NCI-H2196 treated with DMSO at 0.1 percent for 48 hours (cell line): ENCODE results near the gene LEPR.
"Not testable (repeated sequence)": the region's sequence is repeated elsewhere in the genome, so short reads cannot be mapped to it uniquely, and the experiment has no call there.

Experiments used
- DNase-seq: peaks from one replicate; lab custom pipeline; 2025; ENCODE audit not compliant: unreplicated experiment; lab: John Stamatoyannopoulos, UW

The LEPR gene

GRCh38 chr1:65420590-65421350, at the start of gene LEPR, which contains the start of gene LEPROT:
Gene LEPR (plus strand): TSS chr1:65420668. CDS start chr1:65565566, 144,898 bp downstream.
Gene LEPROT (plus strand): TSS chr1:65420668. CDS start chr1:65420725, 57 bp downstream.
- no peak for DNase-seq

DNA sequence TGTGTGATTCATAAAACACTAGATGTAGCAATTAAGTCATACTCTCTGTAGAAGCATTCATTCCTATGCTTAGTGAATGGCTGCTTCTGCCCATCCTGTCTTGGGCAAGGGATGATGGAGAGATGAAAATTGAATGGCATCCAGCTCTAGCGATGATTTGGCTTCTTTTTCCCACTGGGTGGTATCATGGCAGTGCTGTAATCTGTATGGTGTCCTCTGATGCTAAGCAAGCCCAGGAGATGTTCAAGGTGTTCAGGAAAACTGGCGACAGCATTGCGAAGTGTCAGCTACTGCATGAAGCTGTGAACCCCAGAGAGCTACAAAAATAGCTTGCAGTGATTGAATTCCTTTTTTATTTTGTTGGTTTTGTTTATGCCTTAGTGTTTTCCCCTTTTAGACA, 48.9 kb upstream of the LEPR start:
- no peak for DNase-seq

DNA sequence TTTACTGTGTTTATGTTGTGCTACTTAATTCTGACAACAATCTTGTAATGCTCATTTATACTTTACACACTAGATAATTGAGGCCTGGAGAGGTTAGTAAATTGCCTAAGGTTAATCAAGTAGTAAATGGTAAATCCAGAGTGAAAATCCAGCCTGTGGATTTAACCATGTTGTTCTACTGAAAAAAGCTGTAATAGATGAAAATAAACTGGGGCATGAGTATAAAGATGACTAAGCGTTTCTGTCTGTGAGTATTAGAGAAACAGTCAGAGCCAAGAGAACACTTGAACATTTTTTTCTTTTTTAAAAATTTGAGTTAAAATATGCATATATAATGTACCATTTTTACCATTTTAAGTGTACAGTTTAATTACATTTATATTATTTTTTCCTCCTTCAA, 47.9 kb upstream of the LEPR start:
- no peak for DNase-seq

DNA sequence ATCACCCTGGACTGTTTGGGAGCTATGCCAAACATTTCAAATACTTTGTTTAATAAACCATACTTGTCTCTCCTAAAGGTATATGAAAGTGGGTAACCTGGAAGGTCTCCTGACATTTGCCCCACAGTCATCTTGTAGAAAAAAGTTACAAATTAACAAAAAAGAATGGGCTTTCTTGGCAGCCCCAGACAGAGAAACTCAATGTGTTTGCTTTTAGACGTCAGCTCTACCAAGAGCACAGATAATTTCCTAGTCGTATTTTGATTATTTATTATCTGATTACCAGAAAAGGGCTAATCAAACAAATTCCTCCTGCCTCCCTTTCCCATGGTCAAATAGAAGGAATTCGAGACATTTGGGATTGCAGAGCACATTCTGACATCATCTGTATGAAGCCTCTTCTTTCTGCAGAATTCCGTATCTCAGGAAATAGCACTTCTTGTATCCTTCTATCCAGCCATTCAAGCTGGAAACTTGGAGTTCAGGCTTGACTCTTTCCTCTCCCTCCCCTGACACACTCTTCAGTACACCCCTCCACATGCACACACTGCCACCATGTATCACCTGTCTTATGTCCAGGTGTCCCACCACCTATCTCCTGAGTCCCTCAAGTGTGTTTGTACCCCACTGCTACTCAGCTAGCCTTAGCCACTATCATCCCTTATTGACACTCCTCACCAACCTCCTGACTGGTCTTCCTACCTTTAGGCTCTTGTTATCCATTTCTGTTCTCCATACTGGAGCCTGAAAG, 42.8 kb upstream of the LEPR start:
- DNase-seq: no peak

GRCh38 chr1:65378247-65378946, 42.1 kb upstream of the LEPR start:
- DNase-seq: no peak

GRCh38 chr1:65384426-65384825, 36.0 kb upstream of the LEPR start:
- DNase-seq: not testable (repeated sequence)

DNA sequence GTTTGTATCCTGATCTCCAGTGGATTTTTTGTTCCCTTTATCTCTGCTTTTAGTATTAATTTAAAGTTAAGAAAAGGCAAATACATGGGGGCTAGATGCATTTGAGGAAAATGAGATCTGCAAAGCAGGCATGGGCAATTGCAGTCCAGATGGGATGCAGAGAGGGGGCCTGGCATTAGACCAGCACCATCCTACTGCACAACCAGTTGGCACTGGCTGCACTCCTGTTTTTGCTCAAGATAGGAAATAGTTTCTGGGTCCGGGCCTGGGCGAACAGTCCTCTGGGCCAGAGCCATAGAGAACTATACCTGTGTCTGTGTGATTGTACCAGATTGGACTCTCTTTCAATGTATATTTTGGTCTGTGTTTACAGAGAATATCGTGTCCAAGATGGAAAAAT, 34.0 kb upstream of the LEPR start:
- DNase-seq: no peak

GRCh38 chr1:65387821-65388220, 32.6 kb upstream of the LEPR start:
- DNase-seq: no peak

DNA sequence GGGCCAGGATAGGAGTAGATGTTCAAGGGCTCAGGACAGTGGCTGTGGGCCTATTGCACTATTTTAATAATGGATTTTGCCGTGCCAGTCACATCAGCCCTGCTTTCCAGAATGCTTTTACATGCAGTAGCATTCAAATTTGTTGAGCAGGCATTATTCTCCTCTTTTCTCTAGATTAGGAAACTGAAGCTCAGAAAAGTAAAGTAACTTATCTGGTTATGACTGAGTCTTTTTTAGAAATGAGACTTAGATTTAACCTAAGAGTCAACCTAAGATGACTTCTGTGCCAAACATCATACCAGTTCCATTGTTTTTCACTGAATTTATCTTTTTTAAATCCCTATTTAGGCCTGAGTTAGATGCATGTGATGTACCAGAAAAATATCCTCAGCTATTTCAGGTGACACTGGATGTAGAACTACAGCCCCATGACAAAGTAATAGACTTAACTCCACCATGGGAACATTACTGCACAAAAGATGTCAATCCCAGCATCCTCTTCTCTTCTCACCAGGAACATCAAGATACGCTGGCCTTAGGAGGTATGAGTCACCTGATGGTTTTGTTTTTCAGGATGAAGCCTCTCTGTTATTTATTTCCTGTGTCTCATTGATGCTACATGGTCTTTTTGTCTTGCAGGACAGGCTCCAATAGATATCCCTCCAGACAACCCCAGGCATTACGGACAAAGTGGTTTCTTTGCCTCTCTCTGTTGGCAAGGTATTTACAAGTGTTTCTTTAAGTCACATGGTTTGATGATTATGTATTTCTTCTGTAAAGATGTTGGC, 31.4 kb upstream of the LEPR start:
- DNase-seq: no peak

- no peak for DNase-seq
Measured at GRCh38 chr1:65392497-65392896, 28.0 kb upstream of the LEPR start.

- DNase-seq: no peak
Measured at GRCh38 chr1:65393347-65393746, 27.1 kb upstream of the LEPR start.

DNA sequence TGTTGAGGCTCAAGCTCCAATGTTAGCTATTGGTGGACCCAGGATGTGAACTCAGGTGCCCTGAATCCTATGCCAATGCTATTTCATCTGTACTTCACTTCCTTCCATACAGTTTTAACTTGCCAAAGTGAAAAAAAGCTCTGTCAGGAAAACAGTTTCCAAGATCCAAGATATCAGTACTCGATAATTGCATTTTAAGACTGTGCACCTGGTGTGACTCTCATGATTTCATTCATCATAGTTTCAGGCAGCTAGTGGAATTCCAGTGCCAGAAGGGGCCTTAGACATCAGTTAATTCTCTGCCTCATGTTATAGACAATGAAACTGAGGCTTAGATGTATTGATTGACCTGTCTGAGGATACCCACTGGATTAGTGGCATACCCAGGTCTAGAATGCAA, 26.5 kb upstream of the LEPR start:
- no peak for DNase-seq

DNA sequence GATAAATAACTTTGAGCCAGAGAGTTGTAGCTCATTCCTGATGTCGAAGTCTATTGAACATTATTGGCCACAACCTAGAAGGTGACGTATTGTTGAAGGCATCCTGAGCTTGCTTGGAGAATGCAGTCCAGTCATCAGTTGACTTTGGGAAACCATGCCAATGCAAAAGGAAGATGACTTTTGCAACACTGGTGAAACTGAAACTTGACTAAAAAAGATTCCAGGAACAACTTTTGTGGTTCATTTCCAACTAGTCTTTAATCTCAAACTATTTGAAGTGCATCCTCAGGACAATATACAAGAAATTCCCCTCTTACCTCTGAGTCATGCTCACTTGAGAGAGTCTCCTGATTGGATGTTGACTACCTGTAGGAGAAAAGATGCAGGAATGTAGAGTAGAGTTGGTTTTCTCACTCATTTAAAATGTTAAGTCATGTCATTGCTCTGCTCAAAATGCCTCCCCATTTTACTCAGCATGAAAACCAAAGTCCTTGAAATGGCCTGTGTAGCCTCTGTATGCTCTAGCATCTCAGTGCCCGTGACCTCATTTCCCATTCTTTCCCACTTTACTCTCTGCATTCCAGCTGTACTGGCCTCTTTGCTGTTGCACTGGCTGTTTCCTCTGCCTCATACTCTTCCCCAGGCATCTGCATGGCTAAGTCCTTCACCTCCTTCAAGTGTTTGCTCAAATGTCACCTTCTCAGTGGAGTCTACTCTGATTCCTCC, 24.4 kb upstream of the LEPR start:
- DNase-seq: no peak

DNA sequence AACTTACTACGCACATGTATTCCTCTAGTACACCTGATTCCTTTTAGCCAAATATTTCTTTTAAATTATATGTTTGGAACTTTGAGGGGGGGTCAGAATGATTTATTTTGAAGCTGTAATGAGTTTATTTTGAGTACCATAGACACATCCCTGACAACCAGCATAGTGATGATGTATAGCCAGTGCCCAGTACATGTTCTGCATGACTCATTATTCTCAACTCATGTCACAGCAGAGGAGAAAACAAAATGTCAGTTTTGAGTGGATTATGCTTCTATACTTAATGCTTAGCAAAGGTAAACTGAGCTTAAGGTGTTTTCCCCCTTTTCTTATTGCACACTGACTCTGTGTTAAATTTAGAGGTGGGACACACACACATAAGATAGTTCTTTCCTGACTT, 22.4 kb upstream of the LEPR start:
- DNase-seq: no peak

DNA sequence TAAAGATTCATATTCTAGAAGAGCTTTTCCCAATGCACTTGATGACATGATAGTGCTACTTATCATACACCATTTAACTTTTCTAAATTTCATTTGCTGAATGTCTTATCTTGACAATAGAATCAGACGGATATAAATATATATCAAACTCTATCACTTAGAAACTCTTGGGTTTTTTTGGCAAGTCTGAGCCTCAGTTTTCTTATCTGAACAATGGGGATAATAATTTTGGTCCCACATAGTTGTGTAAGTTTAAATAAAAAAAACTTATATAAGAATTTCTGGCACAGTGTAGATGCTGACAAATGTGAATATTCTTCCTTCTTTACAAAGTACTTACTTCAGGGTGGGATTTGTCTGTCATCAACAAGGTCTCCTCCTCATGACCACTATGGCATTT, 21.5 kb upstream of the LEPR start:
- no peak for DNase-seq

DNA sequence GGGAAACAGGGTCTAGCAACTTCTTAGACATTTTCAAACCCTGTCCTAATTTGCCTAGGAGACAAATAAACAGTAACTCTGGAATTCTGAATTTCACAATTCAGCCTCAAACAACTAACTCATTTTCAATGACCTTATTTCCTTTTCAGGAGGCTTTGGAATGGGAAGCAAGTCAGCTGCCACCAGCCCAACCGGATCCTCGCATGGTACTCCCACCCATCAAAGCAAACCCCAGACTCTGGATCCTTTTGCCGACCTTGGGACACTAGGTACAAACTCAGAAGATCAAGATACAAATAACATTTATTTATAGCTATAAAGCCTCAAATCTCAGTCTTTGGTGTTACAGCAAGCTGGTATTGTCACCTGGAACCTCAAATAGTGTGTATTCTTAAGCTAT, 18.9 kb upstream of the LEPR start:
- DNase-seq: no peak

- no peak for DNase-seq
Measured at GRCh38 chr1:65404941-65405340, 15.5 kb upstream of the LEPR start.

DNA sequence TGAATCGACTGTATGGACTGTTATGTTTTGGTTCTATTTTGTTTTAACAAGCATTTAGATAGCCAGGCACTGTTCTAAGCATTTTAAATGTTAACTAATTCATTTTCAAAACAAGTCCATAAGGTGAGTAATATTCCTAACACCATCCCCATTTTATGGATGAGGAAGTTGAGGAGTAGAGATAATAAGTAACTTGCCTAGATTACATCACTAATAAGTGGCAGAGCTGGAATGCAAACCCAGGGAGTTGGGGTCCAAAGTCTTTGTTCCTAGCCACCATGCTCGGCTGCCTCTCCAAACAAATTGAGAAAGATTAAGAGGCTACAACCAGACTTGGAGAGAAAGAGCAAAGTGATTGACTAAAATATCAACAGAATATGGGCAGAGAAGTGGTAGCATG, 12.6 kb upstream of the LEPR start:
- no peak for DNase-seq

GRCh38 chr1:65409314-65409713, 11.2 kb upstream of the LEPR start:
- no peak for DNase-seq

DNA sequence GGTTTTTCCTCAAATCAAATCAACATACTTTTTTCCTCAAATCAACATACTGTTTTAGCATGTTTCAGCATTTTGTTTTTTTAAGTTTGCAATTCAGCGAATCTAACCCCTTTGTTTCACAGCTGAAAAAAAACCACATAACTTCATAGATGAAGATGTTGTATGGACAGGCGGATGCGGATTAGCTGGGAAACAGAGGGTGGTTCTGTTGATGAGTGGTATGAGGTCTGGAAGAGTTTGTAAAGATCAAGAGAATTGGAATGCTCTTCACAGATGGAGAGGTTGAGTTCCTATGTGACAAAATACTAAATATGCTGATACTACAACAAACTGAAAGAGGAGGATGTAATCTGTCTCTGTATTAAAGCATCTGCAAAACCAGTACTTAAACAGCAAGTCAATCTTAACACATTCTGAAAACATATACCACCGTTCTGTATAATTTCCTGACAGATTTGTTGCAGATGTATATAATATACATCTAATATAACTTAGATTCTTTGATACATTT, 10.6 kb upstream of the LEPR start:
- no peak for DNase-seq
